ENCODE data around the gene GFPT2.

The GFPT2 gene

DNA sequence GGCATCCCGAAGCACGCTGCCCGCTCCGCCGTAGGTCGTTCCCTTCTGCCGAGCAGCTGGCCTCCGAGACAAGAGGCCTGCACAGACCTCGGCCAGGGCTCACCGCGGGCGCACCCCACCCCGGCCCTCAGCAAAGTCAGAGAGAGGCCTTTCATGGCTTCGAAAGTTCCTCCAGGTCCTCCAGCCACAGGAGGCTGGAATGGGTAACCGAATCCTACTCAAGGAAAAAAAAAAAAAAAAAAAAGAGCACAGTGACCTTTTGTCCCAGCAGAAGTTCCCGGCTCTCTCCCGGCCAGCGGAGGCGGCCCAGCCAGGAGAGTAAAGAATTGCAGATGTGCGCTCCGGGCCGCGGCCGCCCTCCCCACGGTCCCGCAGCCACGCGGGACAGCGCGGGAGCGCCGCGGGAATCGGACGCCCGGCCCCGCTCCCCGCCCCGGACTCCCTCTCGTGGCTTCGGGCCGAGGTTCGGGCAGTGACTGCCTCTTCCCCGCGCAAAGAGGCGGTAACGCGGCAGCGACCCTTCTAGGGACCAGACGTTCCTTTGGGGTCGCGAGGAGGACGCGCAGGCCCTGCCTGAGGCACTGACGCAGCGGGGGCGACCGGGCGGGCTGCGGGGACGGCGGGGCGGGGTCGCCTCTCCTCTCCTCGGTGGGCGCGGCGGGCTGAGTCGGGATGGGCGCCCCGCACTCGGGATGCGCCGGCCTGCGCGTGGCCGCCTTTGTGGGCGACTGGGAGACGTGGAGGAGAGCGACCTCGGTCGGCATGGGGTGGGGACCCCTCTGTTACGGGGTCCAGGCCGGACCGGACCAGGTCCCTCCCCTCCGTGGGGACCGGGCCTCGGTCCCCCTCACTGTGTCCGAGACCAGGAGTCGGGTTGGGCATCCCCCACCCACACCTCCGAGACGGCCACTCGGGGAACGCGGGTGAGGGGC lies 754 bp downstream of the GFPT2 start:
- in situ Hi-C loops (cut with MboI; ENCODE audit: low sequenced_read_pairs) = no loop called here

DNA sequence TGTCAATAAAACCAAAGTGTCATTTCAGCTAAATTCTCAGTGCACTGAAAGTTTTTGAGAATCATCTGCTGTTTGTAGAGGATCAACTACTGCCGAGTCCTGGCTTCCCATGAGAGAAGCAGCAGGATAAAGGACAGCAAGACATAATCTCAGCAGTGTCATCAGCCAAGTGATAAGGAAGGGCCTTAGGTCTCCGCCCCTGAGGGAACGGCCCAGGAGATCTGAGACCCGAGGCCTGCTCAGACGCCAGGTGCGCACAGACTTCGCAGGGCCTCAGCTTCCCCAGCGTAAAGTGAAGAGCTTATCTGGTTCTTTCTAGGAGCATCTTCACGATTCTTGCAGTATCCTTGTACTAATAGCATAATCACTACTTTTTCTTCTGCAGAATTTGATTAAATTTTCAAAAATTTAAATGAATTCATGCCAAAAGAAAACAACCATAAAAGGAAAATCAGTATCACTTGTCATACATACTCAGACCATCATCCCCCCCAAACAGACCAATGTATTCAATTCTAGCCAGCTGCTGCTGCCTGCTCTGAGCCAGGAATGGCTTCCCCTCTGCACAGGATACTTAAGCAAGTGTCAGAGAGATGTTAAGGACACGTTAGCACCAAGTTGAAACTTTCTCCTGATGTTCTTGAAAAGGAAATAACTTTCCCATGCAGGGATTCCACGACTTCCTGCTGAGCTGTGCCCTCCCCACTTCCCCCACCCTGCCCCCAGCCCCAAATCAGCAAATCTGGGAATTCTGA lies 2.2 kb downstream of the GFPT2 start:
- in situ Hi-C loops (cut with MboI; ENCODE audit: low sequenced_read_pairs) = no loop called here

DNA sequence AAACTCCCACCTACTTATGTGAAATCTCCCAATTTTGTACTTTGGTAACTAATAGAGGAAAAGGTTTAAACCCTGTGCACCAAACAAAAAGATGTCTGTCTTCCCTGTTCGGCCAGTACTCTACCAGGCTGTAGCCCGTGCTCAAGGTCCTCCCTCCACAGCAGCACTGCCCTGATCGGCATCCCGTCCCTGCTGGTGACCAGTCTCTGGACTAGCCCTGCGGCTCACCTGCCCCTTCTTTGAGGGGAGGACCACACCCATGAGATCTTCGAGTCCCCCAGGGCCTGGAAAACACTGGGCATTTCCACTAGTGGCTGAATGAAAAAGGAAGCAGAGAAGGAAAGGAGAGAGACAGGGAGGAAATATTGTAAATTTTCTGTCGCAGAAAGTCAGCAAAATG lies 2.8 kb downstream of the GFPT2 start:
- in situ Hi-C loops (cut with MboI; ENCODE audit: low sequenced_read_pairs) = no loop called here

DNA sequence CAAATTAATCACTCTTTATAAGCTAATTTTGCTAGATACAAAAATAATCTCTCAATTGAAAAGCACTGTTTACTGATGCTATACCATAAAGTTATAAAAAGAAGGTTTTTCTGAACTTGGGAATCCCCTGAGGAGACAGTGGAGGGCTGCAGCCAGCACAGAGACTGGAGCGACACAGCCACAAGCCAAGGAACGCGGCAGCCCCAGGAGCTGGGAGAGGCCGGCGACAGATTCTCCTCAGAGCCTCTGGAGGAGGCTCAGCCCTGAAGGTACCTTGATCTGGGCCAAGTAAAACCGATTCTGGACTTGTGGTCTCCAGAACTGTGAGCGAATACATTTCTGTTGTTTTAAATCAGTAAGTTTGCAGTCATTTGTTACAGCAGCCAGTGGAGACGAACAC lies 3.7 kb downstream of the GFPT2 start:
- in situ Hi-C loops (cut with MboI; ENCODE audit: low sequenced_read_pairs) = no loop called here

DNA sequence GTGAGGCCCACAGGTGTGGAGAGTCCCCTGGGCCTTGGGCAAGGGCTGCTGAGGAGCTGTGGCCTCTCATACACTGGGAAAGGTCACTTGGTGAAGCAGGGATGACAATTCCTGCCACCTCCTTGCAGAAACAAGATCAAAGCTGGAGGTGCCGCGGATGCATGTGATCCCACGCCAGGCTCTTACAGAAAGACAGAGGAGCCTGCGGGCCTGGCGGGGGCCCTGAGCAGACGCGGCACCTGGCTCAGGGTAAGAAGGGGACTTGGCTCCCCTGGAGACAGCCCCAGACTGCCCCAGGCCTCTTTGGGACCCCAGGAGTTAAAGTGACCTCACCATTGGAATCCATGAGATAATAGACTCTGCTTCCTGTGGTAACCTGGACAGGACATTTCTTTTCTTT lies 4.8 kb downstream of the GFPT2 start:
- in situ Hi-C loops (cut with MboI; ENCODE audit: low sequenced_read_pairs) = no loop called here

DNA sequence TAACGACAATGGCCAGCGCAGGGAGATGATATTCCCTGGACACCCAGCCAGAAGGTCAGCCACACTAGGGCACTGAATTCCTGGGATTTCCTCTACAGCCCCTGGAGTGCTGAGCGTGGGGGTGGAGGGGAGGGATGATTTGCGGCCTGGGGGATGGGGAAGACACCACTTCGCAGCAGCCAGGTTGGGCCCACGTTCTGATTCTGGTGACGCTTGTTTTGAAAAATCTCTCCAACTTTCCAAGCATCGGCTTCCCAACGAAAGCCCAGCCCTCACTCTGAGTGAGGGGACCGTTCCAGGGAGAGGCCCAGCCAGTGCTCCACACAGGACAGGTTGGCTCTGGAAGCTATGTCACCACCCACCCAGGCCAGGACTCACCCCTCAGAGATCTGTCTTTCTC lies 5.4 kb downstream of the GFPT2 start:
- in situ Hi-C loops (cut with MboI; ENCODE audit: low sequenced_read_pairs) = no loop called here

DNA sequence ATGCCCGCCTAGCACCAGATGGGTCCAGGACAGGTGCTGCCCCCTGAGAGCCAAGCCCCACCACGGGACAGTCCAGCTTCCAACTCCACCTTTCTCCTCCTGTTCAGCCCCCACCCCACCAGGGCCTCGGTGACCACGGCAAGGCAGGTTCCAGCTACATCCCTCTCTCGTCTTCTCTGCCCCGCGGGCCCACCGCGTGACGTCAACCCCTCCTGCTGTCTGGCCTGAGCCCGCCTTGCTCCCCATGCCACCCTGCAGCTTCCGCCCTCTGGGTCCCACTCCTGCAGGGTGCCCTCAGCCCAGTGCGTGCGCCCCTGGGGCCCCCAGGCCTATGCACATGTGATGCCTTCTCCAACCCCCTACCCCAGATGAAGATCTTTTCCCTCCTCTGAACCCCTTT lies 6.8 kb downstream of the GFPT2 start:
- in situ Hi-C loops (cut with MboI; ENCODE audit: low sequenced_read_pairs) = no loop called here

DNA sequence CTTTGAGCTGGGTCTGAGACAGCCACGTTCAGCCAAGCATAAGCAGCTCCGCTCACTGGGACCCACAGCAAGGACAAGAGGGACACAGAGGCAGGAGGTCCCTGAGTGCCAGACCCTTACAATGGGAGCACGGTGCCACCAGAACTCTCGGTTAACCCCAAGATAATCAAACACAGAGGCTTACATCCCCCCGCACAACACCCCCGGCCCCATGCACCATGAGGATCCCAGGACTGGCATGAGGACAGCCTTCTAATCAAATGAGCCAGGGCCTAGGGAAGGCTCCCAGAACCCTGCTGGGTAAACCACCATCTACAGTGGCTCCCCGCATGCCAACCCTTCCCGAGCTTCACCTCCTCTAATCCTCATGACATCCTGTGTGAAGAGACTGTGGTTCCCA lies 7.4 kb downstream of the GFPT2 start:
- in situ Hi-C loops (cut with MboI; ENCODE audit: low sequenced_read_pairs) = no loop called here

DNA sequence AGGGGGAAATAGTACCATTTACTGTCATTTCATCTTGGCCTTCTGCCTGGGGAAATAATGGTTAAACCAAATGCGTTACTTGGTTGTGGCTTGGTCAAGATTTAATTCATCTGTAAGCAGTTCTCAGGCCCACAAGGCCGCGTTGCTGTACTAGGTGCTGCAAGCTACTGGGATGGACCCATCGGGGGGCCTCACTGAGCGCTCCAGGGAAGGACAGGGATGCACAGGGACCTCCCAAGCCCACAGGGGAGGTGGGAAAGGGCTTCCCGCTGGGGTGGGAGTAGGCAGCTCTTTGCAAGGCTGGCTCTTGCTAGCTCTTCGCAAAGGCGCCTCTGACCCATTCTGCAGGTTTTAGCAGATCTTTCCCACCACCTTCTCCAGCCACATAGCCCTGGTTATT lies 8.0 kb downstream of the GFPT2 start:
- in situ Hi-C loops (cut with MboI; ENCODE audit: low sequenced_read_pairs) = no loop called here

DNA sequence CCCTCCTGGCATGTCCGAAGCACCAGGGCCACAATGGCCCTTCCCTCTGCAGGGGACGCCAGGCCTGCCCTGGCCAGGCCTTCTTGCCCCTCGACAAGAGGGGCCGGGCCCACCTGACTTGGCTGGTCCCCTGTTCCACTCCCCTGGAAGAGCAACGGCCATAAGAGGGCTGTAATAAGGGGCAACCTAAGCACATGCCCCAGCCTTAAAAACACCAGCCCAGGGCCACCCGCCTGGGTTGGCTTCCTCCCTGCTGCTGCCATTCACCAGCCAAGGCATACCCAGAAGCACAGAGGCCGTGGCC lies 8.5 kb downstream of the GFPT2 start:
- in situ Hi-C loops (cut with MboI; ENCODE audit: low sequenced_read_pairs) = no loop called here

DNA sequence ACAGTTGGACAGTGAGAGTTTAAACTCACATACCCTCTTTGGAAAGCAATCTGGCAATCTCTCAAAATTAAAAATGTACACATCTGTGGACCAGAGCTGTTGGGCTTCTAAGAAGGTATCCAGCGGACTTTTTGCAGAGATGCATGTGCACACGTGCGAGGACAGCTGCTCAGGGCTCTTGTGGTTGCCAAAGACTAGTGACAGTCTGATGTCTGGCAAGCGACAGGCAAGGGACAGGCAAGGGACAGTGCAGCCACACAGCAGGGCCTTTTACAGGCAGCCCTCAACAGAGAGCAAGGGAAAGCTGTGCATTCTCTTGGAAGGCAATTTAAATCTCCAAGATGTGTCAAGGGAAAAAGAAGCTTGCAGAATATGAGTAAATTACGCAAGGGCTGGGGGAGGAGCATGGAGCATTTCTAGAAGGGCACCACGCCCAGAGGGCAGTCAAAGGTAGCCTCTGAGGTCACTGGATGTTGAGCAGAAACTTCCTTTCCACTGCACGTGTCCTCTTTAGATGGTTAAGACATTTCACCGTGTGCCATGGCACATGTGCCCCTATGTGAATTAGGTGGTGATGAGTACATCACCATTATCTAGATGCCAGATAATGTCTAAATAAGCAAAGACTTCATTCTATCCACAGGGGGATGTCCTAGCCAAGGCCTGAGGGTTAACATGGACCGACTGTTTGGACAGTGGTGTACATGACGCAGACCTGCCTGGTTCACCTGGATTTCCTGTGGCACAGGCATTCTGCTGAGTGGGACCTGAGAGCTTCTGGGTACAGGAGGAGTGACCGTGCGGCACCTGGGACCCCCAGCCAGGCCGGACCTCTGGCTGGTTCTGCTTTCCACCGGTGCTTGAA lies 9.1 kb downstream of the GFPT2 start:
- in situ Hi-C loops (cut with MboI; ENCODE audit: low sequenced_read_pairs) = no loop called here

DNA sequence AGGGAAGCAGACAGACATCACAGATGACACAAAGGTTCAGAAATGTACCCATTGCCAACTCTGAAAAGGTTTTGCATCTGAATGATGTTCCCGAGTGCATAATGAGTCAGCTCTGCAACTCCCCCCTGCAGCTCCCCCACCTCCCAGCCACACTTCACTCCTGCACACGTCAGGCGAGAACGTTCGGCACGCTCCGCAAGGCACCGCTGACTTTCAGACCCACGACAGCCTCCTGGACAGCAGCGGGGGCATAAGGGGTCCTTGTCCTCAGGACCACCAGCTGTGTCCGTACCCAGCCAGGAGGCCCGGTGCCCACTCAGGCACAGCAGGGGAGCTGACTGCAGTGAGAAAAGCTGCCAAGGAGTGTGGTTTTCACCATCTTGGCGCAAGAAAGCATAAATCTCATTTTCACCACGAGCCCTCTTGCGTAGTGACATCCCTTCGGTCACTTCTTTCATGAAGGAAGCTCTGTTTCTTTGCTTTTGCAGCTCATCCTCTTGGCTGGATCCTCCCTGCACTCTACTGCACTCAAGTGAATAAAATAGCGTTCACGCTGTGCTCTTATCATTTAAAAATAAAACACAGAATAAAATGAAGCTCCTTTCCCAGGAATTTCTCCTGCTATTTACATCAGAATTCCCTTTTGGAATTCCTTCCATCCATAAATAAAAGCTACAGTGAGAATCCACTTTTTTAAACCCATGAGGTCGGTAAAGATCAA lies 9.9 kb downstream of the GFPT2 start:
- in situ Hi-C loops (cut with MboI; ENCODE audit: low sequenced_read_pairs) = no loop called here

DNA sequence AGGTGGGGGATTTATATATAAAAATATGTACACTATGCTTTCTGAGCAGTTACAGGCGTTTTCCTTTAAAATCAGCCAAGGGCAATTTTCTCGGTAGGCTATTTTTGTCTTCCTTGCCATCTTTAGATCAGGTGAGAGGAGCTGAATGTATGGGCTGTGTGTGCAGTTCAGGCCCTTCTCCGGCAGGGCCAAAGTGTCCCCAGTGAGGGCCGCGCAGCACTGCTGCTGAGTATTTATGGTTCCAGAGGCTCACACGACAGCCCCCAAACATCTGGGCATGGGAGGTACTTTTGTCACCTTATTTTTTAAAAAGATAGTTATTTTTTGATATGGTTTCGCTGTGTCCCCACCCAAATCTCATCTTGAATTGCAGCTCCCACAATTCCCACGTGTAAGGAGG lies 11.5 kb downstream of the GFPT2 start:
- in situ Hi-C loops (cut with MboI; ENCODE audit: low sequenced_read_pairs) = no loop called here

DNA sequence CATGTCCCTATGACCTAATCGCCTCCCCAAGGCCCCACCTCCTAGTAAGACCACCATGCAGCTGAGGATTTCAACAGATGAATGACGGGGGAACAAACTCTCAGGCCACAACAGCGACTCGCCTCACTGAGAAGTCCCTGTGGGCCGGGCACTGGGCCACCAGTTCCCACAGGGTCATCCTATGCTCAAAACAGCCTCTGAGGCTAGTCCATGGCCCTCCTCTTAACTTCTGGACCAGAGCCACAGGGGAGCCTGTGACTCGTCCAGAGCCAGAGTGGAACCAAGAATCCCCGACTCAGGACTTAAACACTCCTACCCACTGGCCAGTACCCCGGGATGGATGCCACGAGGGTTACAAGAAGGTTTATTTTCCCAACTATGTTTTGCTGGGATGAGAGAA lies 12.3 kb downstream of the GFPT2 start:
- in situ Hi-C loops (cut with MboI; ENCODE audit: low sequenced_read_pairs) = no loop called here

DNA sequence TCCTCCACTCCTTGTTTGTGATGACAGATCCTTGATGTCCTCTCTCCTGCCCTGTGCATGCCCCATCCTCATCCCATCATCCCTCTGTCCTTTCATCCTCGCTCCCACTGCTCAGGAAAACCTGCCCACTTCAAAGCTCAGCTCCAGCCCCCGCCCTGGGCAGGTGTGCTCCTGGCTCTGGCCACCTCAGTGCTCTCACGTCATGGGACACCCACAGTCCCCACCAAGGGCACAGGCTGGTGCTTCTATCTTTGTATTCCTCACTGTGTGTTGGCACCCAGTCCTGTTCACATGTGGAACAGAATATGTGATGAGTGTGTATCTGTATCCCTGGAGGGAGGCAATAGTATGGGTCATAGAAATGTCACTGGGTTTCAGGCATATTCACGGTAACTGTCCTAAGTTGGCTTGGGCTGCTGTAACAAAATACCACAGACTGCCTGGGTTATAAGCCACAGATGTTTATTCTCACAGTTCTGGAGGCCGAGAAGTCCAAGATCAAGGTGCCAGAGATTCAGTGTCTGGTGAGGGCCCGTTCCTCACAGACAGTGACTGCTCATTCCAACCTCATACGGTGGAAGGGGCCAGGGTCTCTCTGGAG lies 13.5 kb downstream of the GFPT2 start:
- in situ Hi-C loops (cut with MboI; ENCODE audit: low sequenced_read_pairs) = no loop called here

DNA sequence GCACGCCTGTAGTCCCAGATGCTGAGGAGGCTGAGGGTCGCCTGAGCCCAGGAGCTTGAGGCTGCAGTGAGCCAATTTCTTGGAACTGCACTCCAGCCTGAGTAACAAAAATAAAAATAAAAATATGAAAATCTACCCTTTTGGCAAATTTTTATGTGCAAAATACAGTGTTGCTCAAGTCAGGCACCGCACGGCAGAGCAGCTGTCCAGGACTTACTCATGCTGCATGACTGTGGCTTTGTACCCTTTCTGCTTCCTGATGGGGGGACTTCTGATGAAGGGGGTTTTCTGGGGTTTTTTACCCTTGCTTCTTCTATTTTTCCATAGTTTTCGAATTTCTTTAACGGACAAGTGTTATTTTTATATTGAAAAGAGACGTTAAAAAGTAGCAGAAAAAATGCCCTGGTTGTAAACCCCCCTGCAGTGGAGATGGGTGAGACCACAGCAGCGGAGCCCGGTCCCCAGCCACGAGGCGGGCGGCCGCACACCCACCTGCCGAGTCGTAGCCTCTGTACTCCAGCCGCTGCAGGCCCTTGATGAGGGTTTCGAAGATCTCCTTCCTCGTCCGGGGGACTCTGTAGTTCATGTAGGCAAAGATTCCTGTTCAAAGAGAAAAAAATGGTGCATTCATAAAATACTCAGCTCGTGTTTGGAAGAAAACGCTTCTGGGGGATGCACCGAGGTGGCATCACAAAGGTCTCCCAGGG lies 15.0 kb downstream of the GFPT2 start:
- in situ Hi-C loops (cut with MboI; ENCODE audit: low sequenced_read_pairs) = no loop called here

DNA sequence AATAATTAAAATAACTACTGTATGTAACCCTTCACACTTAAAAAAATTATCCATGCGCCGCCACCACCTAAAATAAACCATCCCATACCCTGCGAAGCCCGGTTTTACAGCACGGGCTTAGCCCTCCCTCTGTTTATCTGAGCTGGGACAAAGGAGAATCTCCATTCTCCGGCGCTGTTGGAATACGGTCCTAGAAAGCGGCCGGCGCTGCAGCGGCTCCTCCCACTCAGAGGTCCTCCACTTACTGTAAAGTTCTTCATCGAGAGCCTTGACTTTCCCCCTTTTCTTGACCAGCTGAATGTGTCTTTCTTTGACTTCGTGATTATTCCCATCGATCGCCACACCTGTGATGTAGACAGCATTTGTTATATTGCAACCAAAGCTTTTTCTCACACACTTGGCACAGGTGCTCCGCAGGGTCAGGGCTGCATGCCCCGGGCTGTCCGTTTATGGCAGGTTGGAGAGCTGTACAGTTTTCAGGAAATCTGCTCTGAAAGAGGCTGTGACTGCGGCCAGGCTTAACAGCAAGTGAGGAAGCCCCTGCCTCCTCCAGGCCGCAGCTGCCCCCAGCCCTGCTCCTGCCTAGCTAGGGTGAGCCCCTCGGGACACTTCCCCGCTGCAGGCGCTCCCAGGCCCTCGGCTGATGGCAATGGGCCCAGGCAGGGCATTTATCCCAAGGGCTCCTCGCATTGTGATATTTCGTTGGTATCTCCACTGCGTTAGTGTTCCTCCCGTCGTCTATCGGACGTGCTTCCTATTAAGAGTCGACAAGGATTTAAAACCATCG lies 16.7 kb downstream of the GFPT2 start:
- in situ Hi-C loops (cut with MboI; ENCODE audit: low sequenced_read_pairs) = no loop called here

DNA sequence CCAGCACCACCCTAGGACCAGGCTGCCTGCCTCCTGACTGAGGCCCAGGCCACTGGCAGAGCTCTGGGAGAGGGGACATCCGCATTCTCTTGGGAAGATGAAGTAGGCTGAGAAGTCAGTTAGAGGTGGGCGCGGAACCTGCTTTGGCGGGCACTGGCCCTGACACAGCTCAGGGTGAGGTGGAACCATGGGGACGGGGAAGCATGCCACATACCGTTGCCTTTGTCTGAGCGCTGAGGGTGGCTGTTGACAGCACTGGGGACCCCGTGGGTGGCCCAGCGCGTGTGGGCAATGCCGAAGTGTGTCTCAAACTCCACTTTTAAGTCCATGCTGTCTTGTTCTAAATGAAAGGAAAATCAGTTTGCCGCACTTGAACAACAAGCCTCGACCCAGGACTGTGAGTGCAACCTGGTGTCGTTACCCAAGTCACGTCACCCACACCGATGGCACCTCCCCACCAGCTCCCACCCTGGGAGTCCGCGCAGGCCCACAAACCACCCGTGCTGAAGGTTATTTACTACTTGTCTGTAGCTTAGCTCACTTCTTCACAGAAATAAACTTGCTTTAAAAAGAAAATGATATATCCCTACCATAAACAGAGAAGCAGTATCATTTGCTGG lies 17.4 kb downstream of the GFPT2 start:
- in situ Hi-C loops (cut with MboI; ENCODE audit: low sequenced_read_pairs) = no loop called here

Measured in HL-60/S4 (cell line).